ENCODE measurements around the gene CDC20. TPM values are rescaled to one million over a fixed set of nuclear protein-coding genes. Genes with fewer than 3 reads are reported as not detected.

Gene CDC20
- total RNA-seq, 1 experiment from 2014 or later, result 215 TPM

- no peak for ATAC-seq
- no peak for TF ChIP-seq SIN3A (IDR thresholded peaks at IDR 0.05; ENCODE audit: borderline replicate concordance, insufficient read depth, low read depth, low read length)
- TF ChIP-seq REST (IDR thresholded peaks at IDR 0.05; ENCODE audit: insufficient read depth in 1 of 2, low read depth in 2 of 2, low read length in 1 of 2), result no peak
- no peak for TF ChIP-seq TCF7L2 (IDR thresholded peaks at IDR 0.05; ENCODE audit: low read depth, low read length)
- no peak for TF ChIP-seq CTCF (IDR thresholded peaks at IDR 0.05)
- no peak for TF ChIP-seq POLR2AphosphoS5 (IDR thresholded peaks at IDR 0.05; ENCODE audit: low read depth, low read length)
- H3K4me3 ChIP-seq (ENCODE audit: low read depth in 2 of 2, low read length in 2 of 2), result no peak overlapping the region
- H3K9me3 ChIP-seq (ENCODE audit: control insufficient read depth, insufficient read depth, low read depth, low read length), result no peaks in the 10 kb centered on the region
- H3K4me1 ChIP-seq (ENCODE audit: control insufficient read depth, insufficient read depth, low read length), result no peaks in the 10 kb centered on the region
- ChIA-PET POLR2A (no interaction called here), CTCF (no interaction called here)
- DNase-seq (ENCODE audit: low read depth, low spot score), result no peak
- BruUV-seq (replicated peaks), result no TSS peak
- no peak overlapping the region for H3K27ac ChIP-seq (ENCODE audit: low read length)
- intact Hi-C loops (cut with micrococcal nuclease; ENCODE audit: unreplicated experiment) (no loop called here), in situ Hi-C loops (cut with HindIII; ENCODE audit: low pct_unique_long_range_greater_than_20kb, low sequenced_read_pairs) (no loop called here)
- no peaks in the 10 kb centered on the region for H3K36me3 ChIP-seq (ENCODE audit: control insufficient read depth, insufficient read depth, low read length)
- no peaks in the 10 kb centered on the region for H3K27me3 ChIP-seq (ENCODE audit: control insufficient read depth, insufficient read depth, low read length)
These were observed 36.3 kb upstream of the CDC20 start for GRCh38 chr1:43322506-43322905.

- Histone ChIP-seq H3K9me3 (ENCODE audit: control insufficient read depth, insufficient read depth, low read depth, low read length) (no peaks in the 10 kb centered on the region), H3K27ac (ENCODE audit: low read length) (no peak overlapping the region), H3K4me1 (ENCODE audit: control insufficient read depth, insufficient read depth, low read length) (no peaks in the 10 kb centered on the region), H3K4me3 (ENCODE audit: low read depth in 2 of 2, low read length in 2 of 2) (no peak overlapping the region), H3K36me3 (ENCODE audit: control insufficient read depth, insufficient read depth, low read length) (no peaks in the 10 kb centered on the region), H3K27me3 (ENCODE audit: control insufficient read depth, insufficient read depth, low read length) (no peaks in the 10 kb centered on the region)
- no TSS peak for BruUV-seq (replicated peaks)
- in situ Hi-C loops (cut with HindIII; ENCODE audit: low pct_unique_long_range_greater_than_20kb, low sequenced_read_pairs) (no loop called here), intact Hi-C loops (cut with micrococcal nuclease; ENCODE audit: unreplicated experiment) (no loop called here)
- ATAC-seq (no peak), DNase-seq (ENCODE audit: low read depth, low spot score) (no peak)
- CTCF ChIA-PET, result no interaction called here
- TF ChIP-seq REST (IDR thresholded peaks at IDR 0.05; ENCODE audit: insufficient read depth in 1 of 2, low read depth in 2 of 2, low read length in 1 of 2) (no peak), POLR2AphosphoS5 (IDR thresholded peaks at IDR 0.05; ENCODE audit: low read depth, low read length) (no peak), SIN3A (IDR thresholded peaks at IDR 0.05; ENCODE audit: borderline replicate concordance, insufficient read depth, low read depth, low read length) (no peak), TCF7L2 (IDR thresholded peaks at IDR 0.05; ENCODE audit: low read depth, low read length) (no peak), CTCF (IDR thresholded peaks at IDR 0.05) (no peak)
- POLR2A ChIA-PET, result no interaction called here
These were observed 34.0 kb upstream of the CDC20 start for GRCh38 chr1:43324810-43325209.

Data from Panc1 (cell line).